ENCODE measurements around the gene DUSP22.

GRCh38 chr6:303263-303662 is 11.0 kb downstream of the DUSP22 start:
- no peak for TF ChIP-seq CTCF (IDR thresholded peaks at IDR 0.05)
- no peak for TF ChIP-seq EP300 (IDR thresholded peaks at IDR 0.05)

Measured in tibial nerve (tissue), 4 donors.